ENCODE data around the gene NPM3.

NPM3 gene, protein sequence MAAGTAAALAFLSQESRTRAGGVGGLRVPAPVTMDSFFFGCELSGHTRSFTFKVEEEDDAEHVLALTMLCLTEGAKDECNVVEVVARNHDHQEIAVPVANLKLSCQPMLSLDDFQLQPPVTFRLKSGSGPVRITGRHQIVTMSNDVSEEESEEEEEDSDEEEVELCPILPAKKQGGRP

GRCh38 chr10:101782811-101783735 lies at the start of gene NPM3:
Gene NPM3, minus strand, starts transcription at chr10:101783446. Its CDS starts 56 bp downstream, at chr10:101783390.
- peak; percentile 31 for DNase-seq (ENCODE audit: low read depth)

DNA sequence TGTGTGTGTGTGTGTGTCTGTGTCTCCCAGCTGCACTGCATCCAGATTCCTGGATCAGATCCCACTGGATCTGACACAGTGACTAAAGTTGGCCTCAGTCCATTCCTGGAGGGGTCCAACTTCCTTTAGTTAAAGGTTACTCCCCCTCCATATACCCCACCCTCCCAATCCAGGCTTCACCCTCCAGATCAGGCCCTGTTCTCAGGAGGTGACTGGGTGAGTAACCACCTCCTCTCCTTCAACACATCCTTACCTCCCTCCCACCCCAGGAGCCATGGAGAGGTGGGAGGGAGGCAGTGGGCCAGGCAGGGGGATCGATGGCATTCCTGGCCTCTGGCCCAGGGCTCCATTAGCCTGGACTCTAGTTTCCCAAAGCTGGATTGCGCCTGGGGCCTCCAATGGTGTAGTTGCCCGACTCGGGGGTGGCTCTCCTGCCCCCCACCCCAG lies 49.1 kb upstream of the NPM3 start:
- no peak for DNase-seq (ENCODE audit: low read depth)
- H3K4me3 ChIP-seq (ENCODE audit: low read depth, low read length) = no peak overlapping the region

More at GRCh38 chr10:101782811-101783735, at the start of gene NPM3:
- peak within 1 kb of the TSS; percentile 85 for H3K4me3 ChIP-seq (ENCODE audit: low read depth, low read length)

DNA sequence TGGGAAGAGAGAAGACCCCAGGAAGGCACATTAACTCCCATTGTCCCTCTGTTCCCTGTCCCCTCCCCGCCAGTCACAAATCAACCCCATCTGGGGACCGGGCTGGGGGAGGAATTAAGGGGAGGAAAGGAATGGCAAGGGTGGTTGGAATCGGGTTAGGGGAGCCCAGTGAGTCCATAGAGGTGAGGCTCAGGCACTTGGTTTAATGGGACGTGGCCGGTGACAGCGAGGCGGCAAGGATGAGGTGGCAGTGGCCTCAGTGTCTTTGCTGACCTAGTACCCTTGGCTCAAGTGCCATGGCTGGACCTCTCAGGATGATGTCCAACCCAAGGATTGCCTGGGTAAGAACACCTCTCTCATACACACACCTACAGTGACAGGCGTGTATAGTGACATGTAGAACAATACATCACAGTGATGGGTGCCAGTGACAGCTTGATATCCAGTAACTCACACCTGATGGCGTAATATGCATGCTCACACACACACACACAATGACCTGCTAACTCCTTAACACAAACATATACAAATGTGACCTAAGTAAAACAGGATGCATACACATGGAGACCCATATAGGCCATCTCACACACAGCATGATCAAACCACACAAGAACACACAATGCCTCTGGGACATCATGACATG lies 48.0 kb upstream of the NPM3 start:
- no peak for DNase-seq (ENCODE audit: low read depth)
- peak overlapping the region; percentile 50 for H3K4me3 ChIP-seq (ENCODE audit: low read depth, low read length)

- peak; percentile 76 for DNase-seq (ENCODE audit: low read depth)
- peak overlapping the region; percentile 50 for H3K4me3 ChIP-seq (ENCODE audit: low read depth, low read length)
Measured at GRCh38 chr10:101830322-101831168, 47.3 kb upstream of the NPM3 start.

DNA sequence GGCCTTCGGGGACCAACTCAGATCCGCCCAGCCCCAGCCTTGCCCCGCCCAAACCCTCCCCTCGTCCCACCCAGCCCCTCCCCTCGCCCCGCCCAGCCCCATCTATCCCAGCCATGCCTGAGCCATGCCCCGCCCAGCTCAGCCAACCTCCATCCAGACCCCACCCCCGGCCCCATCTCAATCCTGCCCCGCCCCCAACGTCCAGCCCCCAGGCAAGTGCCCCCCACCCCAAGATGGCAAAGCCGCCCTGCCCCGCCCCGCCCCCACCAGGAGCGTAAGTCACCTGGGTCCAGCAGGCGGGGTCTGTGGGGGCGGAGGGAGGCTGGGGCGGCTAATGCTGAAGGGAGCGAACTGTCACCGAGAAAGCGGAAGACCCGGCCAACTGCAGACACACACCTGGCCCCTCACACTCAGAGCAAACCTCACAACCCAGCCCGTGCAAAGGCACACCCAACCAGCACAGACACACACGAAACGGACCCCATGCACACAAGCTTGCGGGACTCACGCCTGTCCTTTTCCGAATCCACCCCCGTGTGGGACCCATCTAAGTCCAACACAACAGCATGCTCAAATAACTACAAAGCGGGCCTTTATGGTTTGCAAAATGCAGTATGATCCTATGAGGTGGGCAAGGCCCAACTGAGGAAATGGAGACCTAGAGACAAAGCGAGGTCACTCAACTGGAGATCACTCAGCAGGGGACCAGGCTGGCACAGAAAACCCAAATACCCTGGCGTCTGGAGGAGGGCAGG lies 46.5 kb upstream of the NPM3 start:
- no peak for DNase-seq (ENCODE audit: low read depth)
- peak overlapping the region; percentile 50 for H3K4me3 ChIP-seq (ENCODE audit: low read depth, low read length)

- no peak for DNase-seq (ENCODE audit: low read depth)
- H3K4me3 ChIP-seq (ENCODE audit: low read depth, low read length) = peak overlapping the region; percentile 36
Measured at GRCh38 chr10:101828766-101829551, 45.7 kb upstream of the NPM3 start.

GRCh38 chr10:101827919-101828600 lies 44.8 kb upstream of the NPM3 start:
- H3K4me3 ChIP-seq (ENCODE audit: low read depth, low read length) = no peak overlapping the region
- DNase-seq (ENCODE audit: low read depth) = no peak

- DNase-seq (ENCODE audit: low read depth) = no peak
- no peak overlapping the region for H3K4me3 ChIP-seq (ENCODE audit: low read depth, low read length)
Measured at GRCh38 chr10:101826852-101827434, 43.7 kb upstream of the NPM3 start.

- no peak for DNase-seq (ENCODE audit: low read depth)
- H3K4me3 ChIP-seq (ENCODE audit: low read depth, low read length) = no peak overlapping the region
Measured at GRCh38 chr10:101824736-101825135, 41.5 kb upstream of the NPM3 start.

DNA sequence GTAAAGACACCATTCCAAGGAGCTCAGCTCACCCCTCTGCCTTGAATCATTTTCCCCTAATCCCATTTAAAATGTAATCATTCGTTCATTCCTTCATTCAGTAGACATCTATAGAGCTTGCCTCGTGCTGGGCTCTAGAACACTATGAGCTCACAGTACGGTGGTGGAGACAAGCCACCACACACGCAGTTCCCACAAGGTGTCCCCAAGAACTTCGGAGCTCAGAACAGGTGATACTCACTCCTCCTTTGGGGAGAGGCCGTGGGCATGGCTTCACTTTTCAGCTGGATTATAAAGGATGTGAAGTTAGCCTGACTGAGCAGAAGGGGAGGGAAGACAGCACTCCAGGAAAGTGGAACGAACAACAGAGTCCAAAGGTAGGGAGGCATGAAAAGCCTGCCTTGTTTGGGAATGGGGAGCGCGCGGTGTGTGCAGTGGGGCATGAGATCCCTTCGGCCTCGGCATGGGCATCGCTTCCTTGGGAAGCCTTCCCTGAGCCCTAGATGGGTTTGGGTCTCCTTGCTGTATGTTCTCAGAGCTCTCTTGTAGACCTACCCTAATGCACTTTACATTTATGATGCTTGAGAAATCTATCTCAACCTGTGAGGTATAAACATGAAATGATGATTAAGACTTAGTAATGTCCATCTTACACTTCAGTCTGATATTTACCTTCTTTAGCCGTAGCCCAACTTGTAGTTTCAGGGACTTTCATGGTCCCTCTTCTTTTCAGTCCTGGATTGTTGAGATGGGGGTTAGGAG lies 35.8 kb upstream of the NPM3 start:
- H3K4me3 ChIP-seq (ENCODE audit: low read depth, low read length) = peak overlapping the region; percentile 86
- DNase-seq (ENCODE audit: low read depth) = no peak

DNA sequence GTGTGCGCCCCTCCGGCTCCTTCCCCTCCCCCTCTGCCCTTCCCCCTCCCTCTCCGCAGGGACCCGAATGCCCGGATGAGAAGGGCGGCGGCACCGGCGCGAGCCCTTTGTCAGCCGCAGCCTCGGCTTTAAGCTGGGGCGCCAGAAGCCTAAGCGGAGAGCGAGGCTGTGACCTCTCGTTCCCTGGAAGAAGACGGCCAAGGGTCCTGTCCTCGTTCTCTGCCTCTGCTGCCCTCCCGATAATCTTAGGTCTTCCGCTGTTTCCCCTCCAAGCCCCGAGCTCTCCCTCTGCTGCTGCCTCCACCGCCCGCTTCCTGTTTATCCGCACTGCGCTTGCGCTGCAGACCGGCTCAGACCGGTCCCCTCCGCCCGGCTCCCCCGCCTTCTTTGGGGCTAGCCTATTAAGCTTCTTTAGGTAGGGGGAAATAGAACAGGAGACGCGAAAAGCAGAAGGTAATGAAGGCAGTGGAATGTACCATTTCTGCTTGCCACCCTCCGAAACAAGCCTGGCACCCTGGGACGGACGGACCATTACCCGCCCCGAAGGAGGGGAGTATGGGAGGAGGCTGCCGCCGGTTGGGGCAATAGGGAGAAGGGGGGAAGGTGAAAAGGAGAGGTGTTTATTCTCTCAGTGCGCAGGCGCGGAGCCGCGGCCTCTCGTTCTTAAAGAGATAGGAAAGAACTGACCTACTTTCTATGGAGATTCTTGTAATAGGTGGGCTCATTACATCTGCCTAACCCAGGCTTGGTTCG lies 35.0 kb upstream of the NPM3 start, which contains the start of gene OGA:
Gene OGA, minus strand, starts transcription at position 326 of the 753 bp plus-strand sequence. CDS start 422 bp downstream, outside the sequence.
- H3K4me3 ChIP-seq (ENCODE audit: low read depth, low read length) = peak within 1 kb of the TSS; percentile 86
- DNase-seq (ENCODE audit: low read depth) = peak; percentile 100

GRCh38 chr10:101817337-101818118 lies 34.3 kb upstream of the NPM3 start:
- peak overlapping the region; percentile 86 for H3K4me3 ChIP-seq (ENCODE audit: low read depth, low read length)
- DNase-seq (ENCODE audit: low read depth) = peak; percentile 88

- peak overlapping the region; percentile 86 for H3K4me3 ChIP-seq (ENCODE audit: low read depth, low read length)
- DNase-seq (ENCODE audit: low read depth) = no peak
Measured at GRCh38 chr10:101816913-101817336, 33.7 kb upstream of the NPM3 start.

DNA sequence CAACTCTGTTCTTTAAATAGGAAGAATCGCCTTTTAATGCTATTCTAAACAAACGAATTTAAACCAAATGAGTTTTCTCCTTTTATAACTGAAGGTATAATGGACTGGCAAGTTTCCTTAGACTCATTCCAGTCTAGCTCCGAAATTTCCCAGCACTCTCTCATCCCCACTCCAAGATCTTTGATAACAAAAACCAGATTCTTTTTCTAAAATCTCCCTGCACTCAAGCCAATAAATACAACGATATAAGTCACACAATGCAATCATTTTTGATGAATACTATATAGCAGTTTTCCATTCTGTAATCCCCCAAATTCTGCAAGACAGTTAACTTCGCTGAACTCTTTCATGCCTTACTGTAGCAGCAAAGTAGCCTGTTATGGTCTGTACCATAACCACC lies 33.1 kb upstream of the NPM3 start:
- H3K4me3 ChIP-seq (ENCODE audit: low read depth, low read length) = peak overlapping the region; percentile 86
- DNase-seq (ENCODE audit: low read depth) = no peak
